ENCODE data around the gene CTIF.

CTIF gene

DNA sequence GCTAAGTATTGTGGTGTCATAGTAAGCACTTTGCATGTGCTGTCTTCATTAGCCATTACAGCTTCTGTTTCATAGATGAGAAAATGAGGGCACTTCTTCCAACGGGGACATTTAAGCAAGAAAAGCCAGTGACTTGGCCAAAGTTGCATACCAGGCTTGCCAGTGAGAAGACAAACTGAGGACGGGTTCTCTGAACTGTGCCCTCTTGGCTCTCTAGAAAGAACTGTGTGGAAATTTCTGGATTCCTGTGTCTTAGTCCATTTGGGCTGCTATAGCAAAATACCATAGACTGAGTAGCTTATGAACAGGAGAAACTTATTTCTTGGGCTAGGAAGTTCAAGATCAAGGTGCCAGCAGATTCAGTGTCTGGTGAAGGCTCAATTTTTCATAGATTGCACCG lies 13.3 kb downstream of the CTIF start:
- no peak for ATAC-seq

GRCh38 chr18:48553236-48553635 lies 14.4 kb downstream of the CTIF start:
- ATAC-seq = no peak

- no peak for ATAC-seq
Measured at GRCh38 chr18:48554610-48555400, 16.0 kb downstream of the CTIF start.

DNA sequence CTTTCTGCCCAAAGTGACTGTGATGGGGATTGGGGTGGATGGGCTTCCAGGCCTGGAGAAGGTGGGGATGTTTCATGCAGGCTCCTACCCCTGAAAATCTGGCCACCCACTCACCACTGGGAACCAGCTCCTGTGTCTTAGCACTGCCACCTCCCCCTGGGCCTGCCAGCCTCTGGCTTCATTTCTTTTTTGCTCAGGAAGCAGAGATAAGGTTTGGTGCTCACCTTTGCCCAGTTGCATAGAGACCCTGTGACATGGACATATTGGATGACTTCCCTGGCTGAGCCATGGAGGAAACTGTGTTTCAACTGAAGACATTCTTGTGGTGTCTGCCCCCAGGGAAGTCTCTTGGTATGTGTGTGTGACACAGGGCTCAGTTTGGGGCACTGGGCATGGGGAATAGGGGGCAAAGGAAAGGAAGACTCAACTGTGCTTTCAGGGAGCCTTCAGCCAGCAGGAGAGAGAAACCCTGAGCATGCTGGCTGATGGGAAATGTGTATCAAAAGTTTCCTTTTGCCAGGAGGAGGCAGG lies 16.7 kb downstream of the CTIF start:
- no peak for ATAC-seq

GRCh38 chr18:48557640-48558174 lies 18.9 kb downstream of the CTIF start:
- no peak for ATAC-seq

DNA sequence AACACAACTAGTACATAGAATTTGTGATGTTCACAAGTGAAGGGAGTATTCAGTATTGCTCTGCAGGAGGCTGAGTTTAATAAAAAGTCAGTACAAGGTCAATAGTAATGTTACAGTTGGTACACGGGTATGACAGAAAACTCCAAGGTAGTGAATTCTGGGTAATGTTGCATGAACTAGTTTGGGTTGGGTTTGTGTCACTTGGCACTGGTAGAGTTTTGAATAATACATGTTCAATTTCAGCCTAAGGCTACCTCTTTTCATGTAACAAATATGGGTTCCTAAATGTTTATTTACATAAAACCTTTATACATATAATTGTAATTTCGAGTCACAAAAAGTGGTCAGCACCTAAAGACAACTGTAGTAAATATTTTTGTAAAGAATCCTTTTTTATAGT lies 19.4 kb downstream of the CTIF start:
- ATAC-seq = no peak

DNA sequence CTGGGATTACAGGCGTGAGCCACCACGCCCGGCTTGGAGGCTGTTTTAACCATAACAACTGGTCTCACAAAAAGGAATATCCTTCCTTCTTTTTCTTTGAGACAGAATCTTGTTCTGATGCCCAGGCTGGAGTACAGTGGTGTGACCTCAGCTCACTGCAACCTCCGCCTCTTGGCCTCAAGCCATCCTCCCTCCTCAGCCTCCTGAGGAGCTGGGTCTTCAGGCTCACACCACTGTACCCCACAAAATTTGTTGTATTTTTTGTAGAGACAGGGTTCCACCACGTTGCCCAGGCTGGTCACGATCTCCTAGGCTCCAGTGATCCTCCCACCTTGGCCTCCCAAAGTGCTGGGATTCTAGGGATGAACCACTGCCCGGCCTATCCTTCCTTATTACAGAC lies 21.7 kb downstream of the CTIF start:
- no peak for ATAC-seq

DNA sequence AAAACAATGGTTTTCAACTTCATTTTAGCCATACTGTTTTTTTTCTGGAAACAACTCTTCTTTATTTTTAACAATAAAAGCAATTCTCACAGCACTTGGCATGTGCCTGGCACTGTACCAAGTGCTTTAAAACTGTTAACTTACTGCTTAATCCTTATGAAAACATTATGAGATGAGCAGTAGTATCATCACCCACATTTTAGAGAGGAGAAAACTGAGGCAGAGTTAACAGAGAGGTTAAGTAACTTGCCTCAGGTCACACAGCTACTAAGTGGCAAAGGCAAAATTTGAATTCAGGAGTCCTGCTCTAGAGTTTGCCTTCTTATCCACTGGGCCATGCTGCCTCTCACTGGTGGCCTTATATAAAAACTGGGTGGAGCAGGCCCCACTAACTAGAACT lies 23.2 kb downstream of the CTIF start:
- no peak for ATAC-seq

- no peak for ATAC-seq
Measured at GRCh38 chr18:48563027-48563426, 24.2 kb downstream of the CTIF start.

- no peak for ATAC-seq
Measured at GRCh38 chr18:48564139-48564538, 25.3 kb downstream of the CTIF start.

DNA sequence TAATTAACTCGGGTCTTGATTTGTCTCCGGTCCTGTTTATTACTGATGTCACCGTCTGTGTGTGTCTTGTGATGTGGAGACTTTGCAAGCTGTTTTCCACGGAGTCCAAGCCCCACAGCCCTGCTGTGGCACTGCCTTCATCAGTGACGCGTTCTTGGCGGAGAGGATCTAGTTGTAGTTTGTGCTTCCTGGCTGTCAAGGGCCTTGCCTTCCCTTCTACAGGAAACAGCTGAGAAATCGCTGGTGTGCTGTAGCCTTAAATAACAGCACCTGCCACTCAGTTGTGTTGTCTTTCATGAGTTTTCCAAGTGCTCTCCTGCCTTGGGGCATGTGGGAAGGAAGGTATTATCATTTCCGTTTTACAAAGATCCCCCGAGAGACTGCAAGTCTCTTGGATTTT lies 26.3 kb downstream of the CTIF start:
- ATAC-seq = no peak

GRCh38 chr18:48566589-48566988 lies 27.8 kb downstream of the CTIF start:
- ATAC-seq = no peak

DNA sequence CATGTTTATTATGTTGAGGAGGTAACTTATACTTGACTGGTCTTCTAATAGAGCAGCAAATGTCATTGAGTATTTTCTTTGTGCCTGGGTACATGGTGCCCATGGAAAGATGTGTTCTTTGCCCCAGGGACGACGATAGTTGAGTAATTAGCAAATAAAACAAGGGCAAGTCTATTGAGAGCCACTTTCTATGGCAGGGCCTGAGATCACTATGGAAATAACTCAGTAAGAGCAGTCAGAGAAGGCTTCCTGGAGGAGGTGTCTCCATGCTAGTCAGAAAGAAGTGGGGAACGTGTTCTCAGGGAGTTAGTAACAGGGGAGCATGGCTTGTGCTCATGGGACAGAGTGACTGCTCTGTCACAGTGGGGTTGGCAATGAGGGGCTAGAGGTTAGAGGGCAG lies 28.6 kb downstream of the CTIF start:
- no peak for ATAC-seq

DNA sequence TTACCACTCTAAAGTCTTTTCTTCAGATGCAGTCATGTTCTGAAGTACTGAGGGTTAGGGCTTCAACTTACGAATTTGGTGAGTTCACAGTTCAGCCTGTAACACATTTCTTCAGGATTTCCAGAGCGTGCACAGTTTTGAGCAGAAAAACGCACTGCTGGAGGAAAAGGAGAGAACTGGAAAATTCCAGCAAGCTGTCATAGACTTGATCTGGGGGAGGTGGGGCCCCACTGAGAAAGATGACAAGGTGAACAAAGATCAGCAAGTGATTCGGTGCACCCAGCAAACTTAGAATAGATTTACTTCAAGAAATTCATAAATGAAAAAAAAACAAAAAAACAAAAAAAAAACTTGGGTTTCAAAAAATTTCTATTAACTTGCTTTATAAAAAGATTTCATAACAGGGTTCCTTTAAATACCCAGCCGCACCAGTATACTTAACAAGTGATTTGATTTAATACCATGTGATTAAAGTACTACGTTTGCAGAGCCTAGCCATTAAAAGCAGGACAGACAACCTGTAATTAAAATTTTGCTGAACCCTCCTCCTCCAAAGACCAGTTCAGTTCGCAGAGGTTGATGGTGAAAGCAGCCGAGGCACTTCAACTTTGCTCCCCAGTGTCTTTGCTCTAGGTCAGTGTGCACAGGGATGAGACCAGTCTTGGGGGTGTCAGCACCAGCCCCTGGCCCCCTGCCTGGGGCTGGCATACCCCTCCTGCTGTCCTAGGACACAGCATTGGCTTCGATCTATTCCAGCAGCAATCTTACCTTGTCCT lies 30.5 kb downstream of the CTIF start:
- no peak for ATAC-seq

GRCh38 chr18:48569915-48570264 lies 31.1 kb downstream of the CTIF start:
- no peak for ATAC-seq

- ATAC-seq = no peak
Measured at GRCh38 chr18:48570313-48570712, 31.5 kb downstream of the CTIF start.

DNA sequence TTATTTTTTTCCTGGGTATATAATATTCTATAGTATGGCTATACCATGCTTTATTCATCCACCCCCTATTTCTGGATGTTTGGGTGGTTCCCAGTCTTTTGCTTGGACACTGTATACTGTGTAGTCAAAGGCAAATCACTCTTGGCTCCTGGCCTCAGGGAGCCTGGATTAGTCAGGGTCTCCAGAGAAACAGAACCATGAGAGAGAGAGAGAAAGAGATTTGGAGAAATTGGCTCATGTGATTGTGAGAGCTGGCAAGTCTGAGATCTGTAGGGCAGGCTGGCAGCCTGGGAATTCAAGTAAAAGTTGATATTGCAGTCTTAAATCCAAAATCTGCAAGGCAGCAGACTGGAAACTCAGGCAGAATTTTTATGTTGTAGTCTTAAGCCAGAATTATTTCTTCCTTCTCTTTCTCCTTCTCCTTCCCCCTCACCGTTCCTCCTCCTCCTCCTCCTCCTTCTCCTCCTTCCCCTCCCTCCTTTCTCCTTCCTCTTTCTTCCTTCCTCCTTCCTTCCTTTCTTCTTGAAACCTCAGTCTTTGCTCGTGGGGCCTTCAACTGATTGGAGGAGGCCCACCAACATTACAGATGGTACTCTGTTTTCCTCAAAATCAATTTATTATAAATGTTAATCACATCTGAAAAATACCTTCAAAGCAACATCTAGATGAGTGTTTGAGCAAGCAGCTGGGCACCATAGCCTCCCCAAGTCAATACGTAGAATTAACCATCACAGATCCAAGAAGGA lies 33.0 kb downstream of the CTIF start:
- ATAC-seq = no peak

- ATAC-seq = no peak
Measured at GRCh38 chr18:48572402-48573126, 33.7 kb downstream of the CTIF start.

DNA sequence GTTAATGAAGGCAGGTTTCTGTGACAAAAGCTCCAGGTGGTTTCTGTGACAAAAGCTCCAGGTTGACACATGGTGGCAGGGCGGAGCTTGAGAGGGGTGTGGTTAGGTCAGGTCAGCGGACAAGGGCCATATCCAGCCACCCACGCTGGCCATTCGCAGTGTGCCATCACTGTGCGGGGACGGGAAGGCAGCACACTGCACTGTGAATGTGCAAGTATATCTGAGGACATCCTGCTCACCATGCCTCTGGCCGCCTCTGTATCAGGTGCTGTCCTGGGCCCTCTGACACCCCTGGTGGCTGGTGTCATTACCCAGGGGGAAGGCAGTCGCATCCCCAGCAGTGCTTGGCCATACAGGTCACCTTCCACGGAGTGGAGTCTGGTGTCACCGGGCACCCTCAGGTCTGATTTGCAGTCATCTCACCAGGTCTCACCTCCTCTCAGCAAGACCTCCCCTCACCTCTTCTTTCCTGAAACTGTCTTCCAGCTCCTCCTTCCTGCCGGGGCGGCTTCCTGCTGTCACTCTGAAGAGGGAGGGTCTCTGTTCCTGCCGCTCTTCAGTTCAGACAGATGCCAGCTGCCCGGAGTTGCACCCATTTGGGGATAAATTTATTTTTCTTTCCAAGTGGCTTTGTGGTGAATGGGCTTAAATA lies 34.9 kb downstream of the CTIF start:
- no peak for ATAC-seq

GRCh38 chr18:48574667-48575300 lies 36.0 kb downstream of the CTIF start:
- no peak for ATAC-seq

DNA sequence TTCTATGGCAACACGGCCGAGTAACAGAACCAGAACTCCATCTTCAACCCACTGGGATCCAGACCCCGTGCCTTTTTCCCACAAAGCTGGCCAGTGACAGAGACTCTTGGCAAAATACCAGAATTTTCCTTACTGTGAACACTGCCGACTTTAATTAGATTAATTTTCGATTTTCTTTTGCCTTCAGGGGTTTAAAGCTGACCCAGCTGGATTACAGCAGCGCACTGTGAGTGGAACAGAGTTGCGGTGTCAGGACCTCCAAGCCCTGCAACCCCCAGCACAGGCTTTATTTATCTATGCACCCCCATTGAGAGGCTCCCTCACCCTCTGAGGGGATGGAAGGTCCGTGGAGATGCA lies 36.4 kb downstream of the CTIF start:
- ATAC-seq = no peak

Measured in activated CD4-positive, CD25-positive, alpha-beta regulatory T cell treated with anti-CD3 and anti-CD28 coated beads, Interleukin-2, amount 50 U/mL, for 24 hours (primary cell).